Measurements from ENCODE around the gene NUBPL. TPM values are rescaled to one million over a fixed set of nuclear protein-coding genes. Genes with fewer than 3 reads are reported as not detected.
"Not testable (repeated sequence)": the region's sequence is repeated elsewhere in the genome, so short reads cannot be mapped to it uniquely, and the experiment has no call there.

Gene NUBPL
- total RNA-seq, 1 donor from 2014 or later, result 8.7 TPM

DNA sequence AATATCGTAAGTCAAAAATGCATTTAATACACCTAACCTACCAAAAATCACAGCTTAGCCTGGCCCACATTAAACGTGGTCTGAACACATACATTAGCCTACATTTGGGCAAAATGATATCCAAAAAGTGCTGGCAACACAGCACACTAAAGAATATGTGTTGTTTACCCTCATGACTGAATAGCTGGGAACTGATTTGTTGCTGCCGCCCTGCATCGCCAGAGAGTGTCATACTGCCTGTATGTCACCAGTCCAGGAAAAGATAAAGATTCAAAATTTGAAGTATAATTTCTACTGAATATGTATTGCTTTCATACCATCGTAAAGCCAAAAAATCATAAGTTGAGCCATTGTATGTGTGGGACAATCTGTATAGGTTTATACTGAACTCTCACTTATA lies 157.8 kb downstream of the NUBPL start:
- H3K36me3 Mint-ChIP-seq (ENCODE audit: low read depth), result no peaks in the 10 kb centered on the region
- intact Hi-C loops (cut with micrococcal nuclease), result no loop called here
- H3K27ac Mint-ChIP-seq, result no peak overlapping the region
- no peaks in the 10 kb centered on the region for H3K27me3 Mint-ChIP-seq (ENCODE audit: low read depth)
- no peak for DNase-seq (ENCODE audit: low spot score)
- H3K4me3 Mint-ChIP-seq (ENCODE audit: low read depth), result no peak overlapping the region
- H3K4me1 Mint-ChIP-seq (ENCODE audit: low read depth), result no peaks in the 10 kb centered on the region
- H3K9me3 Mint-ChIP-seq, result peaks cover 12% of the 10 kb centered on the region

DNA sequence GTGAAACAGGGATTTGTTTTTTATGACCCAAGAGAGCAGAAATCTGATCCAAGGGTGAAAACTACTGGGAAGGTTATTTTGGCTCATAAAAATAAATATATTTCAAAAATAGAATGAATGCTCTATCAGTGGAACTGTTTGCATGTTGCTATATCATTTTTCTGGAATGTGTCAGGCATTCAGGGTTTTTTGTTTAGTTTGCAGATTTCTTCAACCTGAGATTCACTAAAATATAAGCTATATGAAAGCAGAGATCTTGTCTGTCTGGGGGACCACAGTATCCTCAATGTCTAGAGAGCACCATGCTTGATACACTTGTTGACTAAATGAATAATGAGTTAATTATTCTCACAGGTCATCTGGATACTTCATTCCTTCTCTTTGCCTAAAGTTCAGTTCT lies 165.1 kb downstream of the NUBPL start:
- H3K27ac Mint-ChIP-seq, result no peak overlapping the region
- intact Hi-C loops (cut with micrococcal nuclease), result no loop called here
- H3K9me3 Mint-ChIP-seq, result peaks cover 23% of the 10 kb centered on the region
- no peak overlapping the region for H3K4me3 Mint-ChIP-seq (ENCODE audit: low read depth)
- no peaks in the 10 kb centered on the region for H3K36me3 Mint-ChIP-seq (ENCODE audit: low read depth)
- H3K4me1 Mint-ChIP-seq (ENCODE audit: low read depth), result no peaks in the 10 kb centered on the region
- no peak for DNase-seq (ENCODE audit: low spot score)
- H3K27me3 Mint-ChIP-seq (ENCODE audit: low read depth), result no peaks in the 10 kb centered on the region

DNA sequence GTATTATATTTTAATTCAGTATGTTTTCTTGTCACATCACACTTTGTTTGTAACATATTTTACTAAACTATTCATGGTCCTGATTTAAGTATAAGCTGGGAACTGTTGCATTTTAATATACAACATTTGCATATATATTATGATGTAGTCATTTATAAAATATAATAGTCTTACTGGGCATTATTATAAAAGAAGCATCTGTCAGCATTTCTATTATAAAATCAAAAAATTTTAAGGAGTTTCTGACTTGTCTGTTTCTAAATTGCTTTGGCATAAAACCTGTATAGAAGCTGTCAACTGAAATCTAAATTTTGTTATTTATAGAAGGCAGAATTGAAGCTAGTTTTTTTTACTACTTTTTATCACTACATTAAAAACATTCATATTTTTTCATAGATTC lies 166.6 kb downstream of the NUBPL start:
- H3K36me3 Mint-ChIP-seq (ENCODE audit: low read depth), result no peaks in the 10 kb centered on the region
- intact Hi-C loops (cut with micrococcal nuclease), result no loop called here

DNA sequence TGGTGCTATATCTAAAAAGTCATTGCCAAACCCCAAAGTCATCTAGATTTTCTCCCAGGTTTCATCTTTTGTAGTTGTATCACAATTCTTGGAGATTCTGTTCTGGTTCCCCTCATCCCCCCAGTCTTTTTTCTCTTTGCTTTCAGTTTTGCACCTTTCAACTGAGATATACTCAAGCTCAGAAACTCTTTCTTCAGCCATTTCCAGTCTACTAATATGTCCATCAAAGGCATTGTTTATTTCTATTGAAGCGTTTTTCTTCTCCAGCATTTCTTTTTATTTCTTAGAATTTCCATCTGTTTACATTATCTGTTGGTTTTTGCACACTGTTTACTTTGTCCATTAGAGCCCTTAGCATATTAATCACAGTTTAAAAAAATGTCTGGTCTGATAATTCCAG lies 179.5 kb downstream of the NUBPL start:
- no peaks in the 10 kb centered on the region for H3K4me1 Mint-ChIP-seq (ENCODE audit: low read depth)
- intact Hi-C loops (cut with micrococcal nuclease), result no loop called here
- no peak for DNase-seq (ENCODE audit: low spot score)

More for the DNA sequence above, 166.6 kb downstream of the NUBPL start:
- Mint-ChIP-seq H3K27ac (no peak overlapping the region), H3K4me1 (ENCODE audit: low read depth) (no peaks in the 10 kb centered on the region), H3K9me3 (peaks cover 17% of the 10 kb centered on the region), H3K4me3 (ENCODE audit: low read depth) (no peak overlapping the region), H3K27me3 (ENCODE audit: low read depth) (no peaks in the 10 kb centered on the region)
- no peak for DNase-seq (ENCODE audit: low spot score)

DNA sequence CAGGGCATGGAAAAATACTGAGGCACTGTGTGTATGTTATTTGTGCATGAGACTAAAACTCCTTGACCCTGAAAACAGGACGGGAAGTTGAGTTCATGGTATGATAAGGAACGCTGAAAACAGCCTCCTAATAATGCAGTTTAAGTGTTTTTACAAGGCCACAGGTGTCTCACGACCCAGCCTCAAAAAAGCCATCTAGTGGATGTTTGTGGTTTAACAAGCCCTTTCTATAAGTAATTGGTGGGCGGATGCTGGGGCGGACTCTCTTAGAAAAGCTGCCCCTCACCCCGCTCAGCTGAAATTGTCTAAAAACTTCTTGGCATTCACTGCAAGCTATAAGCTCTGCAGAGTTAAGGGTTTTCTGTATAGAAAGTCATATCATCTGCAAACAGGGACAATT lies 184.5 kb downstream of the NUBPL start:
- intact Hi-C loops (cut with micrococcal nuclease), result no loop called here
- Mint-ChIP-seq H3K9me3 (peaks cover 52% of the 10 kb centered on the region), H3K27ac (no peak overlapping the region), H3K36me3 (ENCODE audit: low read depth) (peaks cover 3% of the 10 kb centered on the region), H3K4me1 (ENCODE audit: low read depth) (no peaks in the 10 kb centered on the region), H3K27me3 (ENCODE audit: low read depth) (no peaks in the 10 kb centered on the region), H3K4me3 (ENCODE audit: low read depth) (no peak overlapping the region)
- DNase-seq (ENCODE audit: low spot score), result no peak

More for the DNA sequence above, 179.5 kb downstream of the NUBPL start:
- Mint-ChIP-seq H3K4me3 (ENCODE audit: low read depth) (no peak overlapping the region), H3K9me3 (peaks cover 17% of the 10 kb centered on the region), H3K27ac (no peak overlapping the region), H3K36me3 (ENCODE audit: low read depth) (no peaks in the 10 kb centered on the region), H3K27me3 (ENCODE audit: low read depth) (no peaks in the 10 kb centered on the region)

DNA sequence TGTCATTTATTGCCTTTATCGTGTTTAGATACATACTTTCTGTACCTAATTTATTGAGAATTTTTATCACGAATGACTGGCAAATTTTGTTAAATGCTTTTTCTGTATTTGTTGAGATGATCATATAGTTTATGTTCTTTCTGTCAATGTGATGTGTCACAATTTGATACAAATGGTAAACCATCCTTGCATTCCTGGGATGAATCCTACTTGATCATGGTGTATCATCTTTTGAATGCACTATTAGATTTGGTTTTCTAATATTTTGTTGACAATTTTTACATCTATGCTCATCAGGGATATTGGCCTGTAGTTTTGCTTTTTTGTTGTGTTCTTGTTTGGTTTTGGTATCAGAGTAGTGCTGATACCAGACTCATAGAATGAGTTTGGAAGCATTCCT lies 185.1 kb downstream of the NUBPL start:
- peaks cover 56% of the 10 kb centered on the region for H3K9me3 Mint-ChIP-seq
- no peak overlapping the region for H3K4me3 Mint-ChIP-seq (ENCODE audit: low read depth)
- H3K27ac Mint-ChIP-seq, result no peak overlapping the region
- no peak for DNase-seq (ENCODE audit: low spot score)
- no peaks in the 10 kb centered on the region for H3K27me3 Mint-ChIP-seq (ENCODE audit: low read depth)
- intact Hi-C loops (cut with micrococcal nuclease), result no loop called here
- no peaks in the 10 kb centered on the region for H3K4me1 Mint-ChIP-seq (ENCODE audit: low read depth)
- peaks cover 4% of the 10 kb centered on the region for H3K36me3 Mint-ChIP-seq (ENCODE audit: low read depth)

DNA sequence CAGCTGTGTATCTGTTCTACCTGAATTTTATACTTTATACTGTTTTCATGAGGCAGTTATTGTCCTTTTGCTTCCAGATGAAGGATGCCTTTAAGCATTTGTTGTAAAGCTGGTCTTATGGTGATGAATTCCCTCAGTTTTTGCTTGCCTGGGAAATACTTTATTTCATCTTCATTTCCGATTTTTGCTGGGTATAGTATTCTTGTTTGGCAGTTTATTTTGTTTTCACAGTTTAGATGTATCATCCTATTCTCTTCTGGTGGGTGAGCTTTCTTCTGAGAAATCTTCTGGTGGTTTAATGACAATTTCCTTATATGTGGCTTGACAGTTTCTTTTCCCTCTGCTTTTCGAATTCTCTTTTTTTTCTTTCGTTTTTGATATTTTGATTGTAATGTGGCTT lies 188.1 kb downstream of the NUBPL start:
- no peaks in the 10 kb centered on the region for H3K27me3 Mint-ChIP-seq (ENCODE audit: low read depth)
- peaks cover 58% of the 10 kb centered on the region for H3K9me3 Mint-ChIP-seq

DNA sequence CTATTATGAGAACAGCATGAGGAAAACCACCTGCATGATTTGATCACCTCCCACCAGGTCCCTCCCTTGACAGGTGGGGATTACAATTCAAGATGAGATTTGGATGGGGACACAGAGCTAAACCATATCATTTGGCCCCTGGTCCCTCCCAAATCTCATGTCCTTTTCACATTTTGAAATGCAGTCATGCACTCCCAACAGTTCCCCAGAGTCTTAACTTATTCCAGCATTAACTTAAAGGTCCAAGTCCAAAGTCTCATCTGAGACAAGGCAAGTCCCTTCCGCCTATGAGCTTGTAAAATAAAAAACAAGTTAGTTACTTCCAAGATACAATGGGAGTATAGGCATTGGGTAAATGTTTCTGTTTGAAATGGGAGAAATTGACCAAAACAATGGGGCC lies 189.8 kb downstream of the NUBPL start:
- H3K4me3 Mint-ChIP-seq (ENCODE audit: low read depth); H3K36me3 Mint-ChIP-seq (ENCODE audit: low read depth); intact Hi-C loops (cut with micrococcal nuclease); H3K4me1 Mint-ChIP-seq (ENCODE audit: low read depth); DNase-seq (ENCODE audit: low spot score); H3K27ac Mint-ChIP-seq; H3K27me3 Mint-ChIP-seq (ENCODE audit: low read depth): not testable (repeated sequence)
- peaks cover 56% of the 10 kb centered on the region for H3K9me3 Mint-ChIP-seq

More for the DNA sequence above, 188.1 kb downstream of the NUBPL start:
- DNase-seq (ENCODE audit: low spot score), result no peak
- H3K4me3 Mint-ChIP-seq (ENCODE audit: low read depth), result no peak overlapping the region
- no peaks in the 10 kb centered on the region for H3K4me1 Mint-ChIP-seq (ENCODE audit: low read depth)
- no peak overlapping the region for H3K27ac Mint-ChIP-seq
- peaks cover 4% of the 10 kb centered on the region for H3K36me3 Mint-ChIP-seq (ENCODE audit: low read depth)
- intact Hi-C loops (cut with micrococcal nuclease), result no loop called here

DNA sequence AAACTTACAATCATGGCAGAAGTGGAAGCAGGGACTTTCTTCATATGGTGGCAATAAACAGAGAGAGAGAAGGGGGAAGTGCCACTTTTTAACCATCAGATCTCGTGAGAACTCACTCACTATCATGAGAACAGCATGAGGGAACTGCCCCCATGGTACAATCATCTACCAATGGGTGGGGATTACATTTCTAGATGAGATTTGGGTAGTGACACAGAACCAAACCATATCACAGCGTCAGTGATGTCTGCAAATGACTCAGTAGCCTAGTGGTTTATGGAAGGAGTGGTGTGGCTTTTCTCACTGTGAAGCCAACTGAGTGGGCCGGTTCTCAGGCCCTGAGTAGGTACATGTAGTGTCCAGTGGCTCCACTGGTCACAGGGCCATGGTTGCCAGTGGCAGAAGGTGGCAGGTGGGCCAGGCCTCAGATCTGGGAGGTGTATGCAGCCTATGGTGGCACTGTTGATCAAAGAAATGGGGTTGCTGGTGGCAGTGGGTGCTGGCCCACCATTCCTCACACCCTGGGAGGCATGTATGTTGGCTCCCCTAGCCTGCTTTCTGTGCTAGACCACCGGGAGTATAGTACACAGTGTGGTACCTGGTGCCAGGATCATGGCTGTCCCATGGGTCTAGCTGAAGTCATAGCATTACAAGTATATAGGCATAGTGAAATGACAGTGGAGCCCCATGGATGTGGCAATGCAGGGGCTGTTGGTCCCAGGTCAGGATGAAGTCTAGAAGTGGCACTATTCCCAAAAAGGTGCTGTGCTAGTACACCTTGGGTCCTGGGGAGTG lies 191.9 kb downstream of the NUBPL start:
- intact Hi-C loops (cut with micrococcal nuclease), result no loop called here
- Mint-ChIP-seq H3K9me3 (peaks cover 41% of the 10 kb centered on the region), H3K27me3 (ENCODE audit: low read depth) (no peaks in the 10 kb centered on the region), H3K36me3 (ENCODE audit: low read depth) (peaks cover 4% of the 10 kb centered on the region), H3K4me3 (ENCODE audit: low read depth) (no peak overlapping the region), H3K27ac (no peak overlapping the region), H3K4me1 (ENCODE audit: low read depth) (no peaks in the 10 kb centered on the region)
- DNase-seq (ENCODE audit: low spot score), result no peak

DNA sequence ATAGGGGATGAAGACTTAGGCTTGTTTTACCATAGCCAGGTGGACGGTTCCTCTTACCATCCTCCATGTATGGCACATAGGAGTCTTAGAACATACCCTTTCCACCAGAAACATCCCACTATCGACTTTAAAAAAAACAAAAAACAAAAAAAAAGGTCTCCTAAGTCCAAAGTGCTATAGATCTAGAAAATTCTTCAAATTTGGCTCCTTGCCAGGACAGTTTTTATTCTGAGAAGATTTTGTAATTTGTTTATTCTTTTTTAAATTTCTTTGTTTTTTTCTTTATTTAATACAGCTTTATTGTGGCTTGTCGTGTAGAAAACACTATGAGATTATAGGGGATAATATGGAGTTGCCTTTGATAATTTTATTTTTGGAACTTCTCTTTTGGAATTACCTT lies 197.7 kb downstream of the NUBPL start:
- intact Hi-C loops (cut with micrococcal nuclease), result no loop called here
- Mint-ChIP-seq H3K36me3 (ENCODE audit: low read depth) (no peaks in the 10 kb centered on the region), H3K27me3 (ENCODE audit: low read depth) (no peaks in the 10 kb centered on the region), H3K9me3 (peaks cover 8% of the 10 kb centered on the region), H3K4me3 (ENCODE audit: low read depth) (no peak overlapping the region), H3K27ac (no peak overlapping the region), H3K4me1 (ENCODE audit: low read depth) (no peaks in the 10 kb centered on the region)
- DNase-seq (ENCODE audit: low spot score), result no peak

DNA sequence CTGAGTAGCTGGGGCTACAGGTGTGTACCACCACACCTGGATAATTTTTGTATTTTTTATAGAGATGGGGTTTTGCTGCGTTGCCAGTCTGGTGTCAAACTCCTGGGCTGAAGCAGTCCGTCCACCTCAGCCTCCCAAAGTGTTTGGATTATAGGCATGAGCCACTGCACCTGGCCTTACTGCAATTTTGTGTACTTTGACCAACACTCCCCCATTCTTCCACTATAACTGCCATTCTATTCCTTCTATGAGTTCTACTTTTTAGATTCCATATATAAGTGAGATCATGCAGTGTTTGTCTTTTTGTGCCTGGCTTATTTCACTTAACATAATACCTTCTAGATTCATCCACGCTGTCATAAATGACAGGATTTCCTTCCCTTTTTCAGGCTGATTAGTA lies 199.1 kb downstream of the NUBPL start:
- Mint-ChIP-seq H3K9me3 (peaks cover 2% of the 10 kb centered on the region), H3K36me3 (ENCODE audit: low read depth) (no peaks in the 10 kb centered on the region), H3K4me3 (ENCODE audit: low read depth) (no peak overlapping the region), H3K27me3 (ENCODE audit: low read depth) (no peaks in the 10 kb centered on the region), H3K27ac (no peak overlapping the region), H3K4me1 (ENCODE audit: low read depth) (no peaks in the 10 kb centered on the region)
- no peak for DNase-seq (ENCODE audit: low spot score)
- intact Hi-C loops (cut with micrococcal nuclease), result no loop called here

DNA sequence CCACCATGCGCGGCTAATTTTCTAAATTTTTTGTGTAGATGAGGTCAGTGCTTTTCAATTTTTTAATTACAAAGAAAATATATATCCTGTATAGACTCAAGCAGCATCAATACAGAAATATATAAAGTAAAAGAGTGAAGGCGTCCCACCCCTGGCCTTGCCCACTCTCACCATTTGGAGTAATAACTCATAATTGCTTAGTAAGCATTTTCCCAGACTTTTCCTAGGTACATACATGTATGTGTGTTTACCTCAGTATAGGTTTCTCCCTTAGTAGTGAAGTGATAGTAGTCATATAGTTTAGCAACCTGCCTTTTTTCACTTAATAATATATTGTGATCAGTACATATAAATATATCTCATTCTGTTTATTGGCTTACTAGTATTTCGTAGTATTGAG lies 200.1 kb downstream of the NUBPL start:
- no peaks in the 10 kb centered on the region for H3K36me3 Mint-ChIP-seq (ENCODE audit: low read depth)
- intact Hi-C loops (cut with micrococcal nuclease), result no loop called here
- no peak for DNase-seq (ENCODE audit: low spot score)
- no peaks in the 10 kb centered on the region for H3K9me3 Mint-ChIP-seq
- no peaks in the 10 kb centered on the region for H3K4me1 Mint-ChIP-seq (ENCODE audit: low read depth)
- H3K27ac Mint-ChIP-seq, result no peak overlapping the region
- no peak overlapping the region for H3K4me3 Mint-ChIP-seq (ENCODE audit: low read depth)
- no peaks in the 10 kb centered on the region for H3K27me3 Mint-ChIP-seq (ENCODE audit: low read depth)

DNA sequence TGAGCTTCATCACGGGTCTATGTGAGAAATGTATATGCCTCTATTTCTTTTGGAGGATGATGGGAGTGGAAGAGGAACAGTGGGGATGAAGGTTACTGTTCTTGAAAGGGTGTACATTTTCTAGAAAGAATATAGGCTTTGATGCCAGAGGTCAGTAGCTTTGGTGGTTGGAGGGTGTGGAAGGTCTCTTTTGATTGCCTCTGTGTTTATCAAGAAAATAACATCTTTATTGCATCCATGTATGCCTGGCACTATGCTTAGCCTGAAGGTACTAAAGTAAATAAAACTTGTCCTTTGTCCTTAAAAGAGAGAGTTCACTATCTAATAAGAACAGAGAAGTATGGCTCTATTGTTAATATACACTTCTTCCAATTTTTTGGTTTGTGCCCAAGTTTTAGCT lies 201.8 kb downstream of the NUBPL start:
- no peaks in the 10 kb centered on the region for H3K27me3 Mint-ChIP-seq (ENCODE audit: low read depth)
- no peaks in the 10 kb centered on the region for H3K36me3 Mint-ChIP-seq (ENCODE audit: low read depth)
- no peaks in the 10 kb centered on the region for H3K9me3 Mint-ChIP-seq
- no peak for DNase-seq (ENCODE audit: low spot score)
- H3K4me3 Mint-ChIP-seq (ENCODE audit: low read depth), result no peak overlapping the region
- H3K4me1 Mint-ChIP-seq (ENCODE audit: low read depth), result no peaks in the 10 kb centered on the region
- no peak overlapping the region for H3K27ac Mint-ChIP-seq
- intact Hi-C loops (cut with micrococcal nuclease), result no loop called here
